ENCODE results near the gene PXDN. TPM values are rescaled to one million over a fixed set of nuclear protein-coding genes. Genes with fewer than 3 reads are reported as not detected.

Gene PXDN
- total RNA-seq, 2 experiments from 2014 or later: 0.05 TPM; not detected in 1

- CTCF ChIA-PET: no interaction called here
- Mint-ChIP-seq H3K27me3 (ENCODE audit: low read depth) (peaks cover 11% of the 10 kb centered on the region), H3K4me3 (no peak overlapping the region), H3K9me3 (peaks cover 14% of the 10 kb centered on the region), H3K36me3 (ENCODE audit: low read depth) (peaks cover 4% of the 10 kb centered on the region), H3K4me1 (ENCODE audit: low read depth) (no peaks in the 10 kb centered on the region), H3K27ac (no peak overlapping the region)
- intact Hi-C loops (cut with micrococcal nuclease): no loop called here
- no peak for DNase-seq
These were observed 12.1 kb upstream of the PXDN start for GRCh38 chr2:1756456-1756855.

GRCh38 chr2:1755436-1756191, 11.3 kb upstream of the PXDN start:
- DNase-seq: no peak
- CTCF ChIA-PET: interaction anchor here (0.6 kb wide), 1 partner anchor 310 kb away, joined by 3 read pairs; no protein-coding TSS in a partner anchor
- peaks cover 14% of the 10 kb centered on the region for H3K9me3 Mint-ChIP-seq
- intact Hi-C loops (cut with micrococcal nuclease): no loop called here
- H3K4me1 Mint-ChIP-seq (ENCODE audit: low read depth): peaks cover 4% of the 10 kb centered on the region
- no peak overlapping the region for H3K27ac Mint-ChIP-seq
- no peak overlapping the region for H3K4me3 Mint-ChIP-seq
- peaks cover 19% of the 10 kb centered on the region for H3K27me3 Mint-ChIP-seq (ENCODE audit: low read depth)
- H3K36me3 Mint-ChIP-seq (ENCODE audit: low read depth): peaks cover 4% of the 10 kb centered on the region

- Mint-ChIP-seq H3K9me3 (peaks cover 14% of the 10 kb centered on the region), H3K4me1 (ENCODE audit: low read depth) (peaks cover 4% of the 10 kb centered on the region), H3K27me3 (ENCODE audit: low read depth) (peaks cover 19% of the 10 kb centered on the region), H3K36me3 (ENCODE audit: low read depth) (peaks cover 4% of the 10 kb centered on the region), H3K27ac (no peak overlapping the region), H3K4me3 (no peak overlapping the region)
- intact Hi-C loops (cut with micrococcal nuclease): no loop called here
- CTCF ChIA-PET: no interaction called here
- DNase-seq: no peak
These were observed 10.3 kb upstream of the PXDN start for GRCh38 chr2:1754461-1755170.

GRCh38 chr2:1754046-1754445, 9.7 kb upstream of the PXDN start:
- H3K27ac Mint-ChIP-seq: no peak overlapping the region
- H3K27me3 Mint-ChIP-seq (ENCODE audit: low read depth): peaks cover 22% of the 10 kb centered on the region
- H3K4me1 Mint-ChIP-seq (ENCODE audit: low read depth): peaks cover 4% of the 10 kb centered on the region
- peaks cover 4% of the 10 kb centered on the region for H3K36me3 Mint-ChIP-seq (ENCODE audit: low read depth)
- DNase-seq: no peak
- H3K9me3 Mint-ChIP-seq: peaks cover 14% of the 10 kb centered on the region
- H3K4me3 Mint-ChIP-seq: no peak overlapping the region
- intact Hi-C loops (cut with micrococcal nuclease): no loop called here
- CTCF ChIA-PET: interaction anchor here (0.6 to 0.9 kb wide), 2 partner anchors 15 to 57 kb away, joined by 3 read pairs; no protein-coding TSS in a partner anchor

GRCh38 chr2:1752751-1753150, 8.4 kb upstream of the PXDN start:
- no peak overlapping the region for H3K4me3 Mint-ChIP-seq
- CTCF ChIA-PET: no interaction called here

GRCh38 chr2:1751767-1752725, 7.7 kb upstream of the PXDN start:
- Mint-ChIP-seq H3K27me3 (ENCODE audit: low read depth) (peaks cover 34% of the 10 kb centered on the region), H3K4me3 (no peak overlapping the region), H3K9me3 (peaks cover 14% of the 10 kb centered on the region), H3K4me1 (ENCODE audit: low read depth) (peaks cover 4% of the 10 kb centered on the region), H3K27ac (no peak overlapping the region), H3K36me3 (ENCODE audit: low read depth) (peaks cover 4% of the 10 kb centered on the region)
- CTCF ChIA-PET: interaction anchor here (0.7 to 2.2 kb wide), 3 partner anchors 10 to 942 kb away, joined by 3 to 6 read pairs (median 3); no protein-coding TSS in a partner anchor
- DNase-seq: no peak
- intact Hi-C loops (cut with micrococcal nuclease): no loop called here

More at GRCh38 chr2:1752751-1753150, 8.4 kb upstream of the PXDN start:
- Mint-ChIP-seq H3K9me3 (peaks cover 14% of the 10 kb centered on the region), H3K27me3 (ENCODE audit: low read depth) (peaks cover 31% of the 10 kb centered on the region), H3K4me1 (ENCODE audit: low read depth) (peaks cover 4% of the 10 kb centered on the region), H3K36me3 (ENCODE audit: low read depth) (peaks cover 4% of the 10 kb centered on the region), H3K27ac (no peak overlapping the region)
- DNase-seq: no peak
- intact Hi-C loops (cut with micrococcal nuclease): no loop called here

GRCh38 chr2:1750933-1751766, 6.8 kb upstream of the PXDN start:
- Mint-ChIP-seq H3K27me3 (ENCODE audit: low read depth) (peaks cover 38% of the 10 kb centered on the region), H3K27ac (no peak overlapping the region), H3K4me3 (no peak overlapping the region), H3K9me3 (peaks cover 14% of the 10 kb centered on the region), H3K36me3 (ENCODE audit: low read depth) (peaks cover 4% of the 10 kb centered on the region), H3K4me1 (ENCODE audit: low read depth) (peaks cover 4% of the 10 kb centered on the region)
- intact Hi-C loops (cut with micrococcal nuclease): no loop called here
- CTCF ChIA-PET: interaction anchor here (0.6 to 2.2 kb wide), 6 partner anchors 9 to 161 kb away, joined by 3 to 6 read pairs (median 4); no protein-coding TSS in a partner anchor
- DNase-seq: peak; percentile 52

- Mint-ChIP-seq H3K9me3 (peaks cover 13% of the 10 kb centered on the region), H3K27ac (no peak overlapping the region), H3K27me3 (ENCODE audit: low read depth) (peaks cover 44% of the 10 kb centered on the region), H3K36me3 (ENCODE audit: low read depth) (peaks cover 4% of the 10 kb centered on the region), H3K4me3 (no peak overlapping the region), H3K4me1 (ENCODE audit: low read depth) (peaks cover 4% of the 10 kb centered on the region)
- CTCF ChIA-PET: interaction anchor here (0.6 to 2.2 kb wide), 6 partner anchors 8 to 160 kb away, joined by 3 to 6 read pairs (median 4); no protein-coding TSS in a partner anchor
- DNase-seq: no peak
- intact Hi-C loops (cut with micrococcal nuclease): no loop called here
These were observed 6.1 kb upstream of the PXDN start for GRCh38 chr2:1750270-1750932.

GRCh38 chr2:1749489-1750119, 5.3 kb upstream of the PXDN start:
- intact Hi-C loops (cut with micrococcal nuclease): no loop called here
- H3K27ac Mint-ChIP-seq: no peak overlapping the region
- no peak overlapping the region for H3K4me3 Mint-ChIP-seq
- H3K27me3 Mint-ChIP-seq (ENCODE audit: low read depth): peaks cover 52% of the 10 kb centered on the region
- H3K9me3 Mint-ChIP-seq: peaks cover 6% of the 10 kb centered on the region
- H3K4me1 Mint-ChIP-seq (ENCODE audit: low read depth): peaks cover 6% of the 10 kb centered on the region
- no peak for DNase-seq
- CTCF ChIA-PET: interaction anchor here (0.6 to 2.2 kb wide), 2 partner anchors 8 to 118 kb away, joined by 3 to 6 read pairs; no protein-coding TSS in a partner anchor
- peaks cover 1% of the 10 kb centered on the region for H3K36me3 Mint-ChIP-seq (ENCODE audit: low read depth)

- H3K9me3 Mint-ChIP-seq: peaks cover 1% of the 10 kb centered on the region
- peaks cover 6% of the 10 kb centered on the region for H3K4me1 Mint-ChIP-seq (ENCODE audit: low read depth)
- peaks cover 52% of the 10 kb centered on the region for H3K27me3 Mint-ChIP-seq (ENCODE audit: low read depth)
- DNase-seq: no peak
- intact Hi-C loops (cut with micrococcal nuclease): no loop called here
- CTCF ChIA-PET: no interaction called here
- no peaks in the 10 kb centered on the region for H3K36me3 Mint-ChIP-seq (ENCODE audit: low read depth)
- H3K27ac Mint-ChIP-seq: no peak overlapping the region
- no peak overlapping the region for H3K4me3 Mint-ChIP-seq
These were observed 4.6 kb upstream of the PXDN start for GRCh38 chr2:1748741-1749488.

Data from activated naive CD4-positive, alpha-beta T cell treated with anti-CD3 and anti-CD28 coated beads for 36 hours (primary cell).